Gastroesophageal sphincter (tissue), 4 donors: ENCODE results near the gene TNFAIP8L1. TPM values are rescaled to one million over a fixed set of nuclear protein-coding genes. Genes with fewer than 3 reads are reported as not detected.

ENCODE experiments used
- ATAC-seq: fragments of 150-250 bp; one replicate; pipeline ENCODE4 v1.9.1; 2016; ENCODE audit warnings: mild to moderate bottlenecking, moderate library complexity
- H3K27ac ChIP-seq, 4 donors: fragments of 200-600 bp; sonication (generic) in 3 of 4; 1 replicate in 3 of 4; 2 replicates in 1 of 4; pipeline ENCODE4 v1.5.1; 2016 to 2019
- H3K27me3 ChIP-seq: fragments of 200-600 bp; sonication (generic); one replicate; pipeline ENCODE4 v1.5.1; 2019
- H3K36me3 ChIP-seq, 2 donors: fragments of 200-600 bp; sonication (generic); one replicate each; pipeline ENCODE4 v1.5.1; 2019; ENCODE audit warnings: control low read depth in 1 of 2
- H3K4me1 ChIP-seq, 3 donors: fragments of 200-600 bp; sonication (generic); 1 replicate in 2 of 3; 2 replicates in 1 of 3; pipeline ENCODE4 v1.5.1; 2016 to 2019; ENCODE audit warnings: control low read depth in 2 of 3
- H3K4me3 ChIP-seq, 2 donors: fragments of 200-600 bp; sonication (generic); one replicate each; pipeline ENCODE4 v1.5.1; 2019; ENCODE audit warnings: mild to moderate bottlenecking in 1 of 2, moderate library complexity in 1 of 2
- H3K9me3 ChIP-seq, 3 donors: fragments of 200-600 bp; sonication (generic); one replicate each; pipeline ENCODE4 v1.5.1; 2017 to 2019; ENCODE audit warnings: control low read depth in 2 of 3
- CTCF ChIP-seq, 4 experiments: fragments of 200-600 bp in 2 of 4; fragments of 450-650 bp in 2 of 4; sonication (generic) in 1 of 4; IDR thresholded peaks; one replicate each; pipeline ENCODE4 v1.5.1; 2017 to 2019; ENCODE audit warnings: antibody characterized with exemption in 4 of 4, mild to moderate bottlenecking in 2 of 4, moderate library complexity in 2 of 4
- EP300 ChIP-seq: sonication (generic); formaldehyde crosslinking; IDR thresholded peaks from one replicate; pipeline ENCODE4 v1.6.1; 2017; ENCODE audit warnings: antibody characterized with exemption, mild to moderate bottlenecking
- POLR2A ChIP-seq, 2 donors: fragments of 450-650 bp; IDR thresholded peaks; one replicate each; pipeline ENCODE4 v1.6.1; 2017; ENCODE audit warnings: antibody characterized with exemption in 2 of 2, mild to moderate bottlenecking in 2 of 2, moderate library complexity in 1 of 2
- POLR2AphosphoS5 ChIP-seq: sonication (generic); formaldehyde crosslinking; IDR thresholded peaks from one replicate; pipeline ENCODE4 v1.6.1; 2017; ENCODE audit warnings: antibody characterized with exemption
- WGBS, 2 donors: methylation state at CpG; one replicate each; pipeline ENCODE4 v1.1.5; 2018; ENCODE audit warnings: low coverage in 1 of 2; 5-methylcytosine and 5-hydroxymethylcytosine counted together
- total RNA-seq, 4 donors: library from RNA; depleted of rRNA; stranded (reverse); fragments of >200 nt; gene quantifications; one replicate each; pipeline ENCODE4 v1.1.0, GENCODE V29; 2016

TNFAIP8L1 gene
- total RNA-seq, 4 donors from 2014 or later = 5.8 to 16.4 (median 7.0) TPM

DNA sequence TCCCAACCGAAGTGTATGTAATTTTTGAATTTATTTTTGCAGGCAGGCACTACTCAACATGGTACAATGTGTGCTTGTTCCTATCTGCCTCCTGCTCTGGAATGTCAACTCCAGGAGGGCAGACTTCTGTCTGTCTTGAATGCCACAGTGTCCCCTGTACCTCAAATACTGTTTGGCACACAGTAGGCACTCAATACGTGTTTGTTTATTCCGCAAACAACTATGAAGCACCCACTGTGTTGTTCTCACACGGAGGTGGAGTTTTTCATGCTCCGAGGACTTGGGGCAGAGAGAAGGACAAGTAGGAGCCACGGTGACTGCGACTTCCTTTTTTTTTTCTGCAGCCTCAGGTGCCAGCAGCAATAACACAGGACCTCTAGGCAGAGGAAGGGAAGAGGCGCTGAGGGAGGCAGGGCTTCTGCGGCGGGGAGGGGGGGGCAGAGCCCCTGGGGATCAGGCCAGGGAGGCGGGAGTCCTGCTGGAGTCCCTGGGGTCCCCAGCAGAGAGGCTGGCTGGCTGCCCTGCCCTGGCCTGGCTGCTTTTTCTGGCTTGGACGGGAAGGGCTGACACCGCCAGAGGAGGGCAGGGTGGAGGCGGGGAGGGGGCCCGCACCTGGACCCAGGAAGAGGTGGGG is 29.3 kb upstream of the TNFAIP8L1 start:
- Histone ChIP-seq H3K9me3 (no peaks in the 10 kb centered on the region), H3K4me3 (no peak overlapping the region), H3K36me3 (no peaks in the 10 kb centered on the region), H3K4me1 (peaks cover 0 to 15% (median 4%) of the 10 kb centered on the region in 3 donors), H3K27ac (no peak overlapping the region), H3K27me3 (peaks cover 48% of the 10 kb centered on the region)
- no peak for TF ChIP-seq POLR2AphosphoS5
- no peak for TF ChIP-seq POLR2A (IDR thresholded peaks at IDR 0.05)
- TF ChIP-seq CTCF (IDR thresholded peaks at IDR 0.05) = no peak
- no peak for TF ChIP-seq EP300
- WGBS, 2 donors = 15 to 17% methylated on average over 6 to 7 of the region's 15 CpGs
- ATAC-seq = no peak

DNA sequence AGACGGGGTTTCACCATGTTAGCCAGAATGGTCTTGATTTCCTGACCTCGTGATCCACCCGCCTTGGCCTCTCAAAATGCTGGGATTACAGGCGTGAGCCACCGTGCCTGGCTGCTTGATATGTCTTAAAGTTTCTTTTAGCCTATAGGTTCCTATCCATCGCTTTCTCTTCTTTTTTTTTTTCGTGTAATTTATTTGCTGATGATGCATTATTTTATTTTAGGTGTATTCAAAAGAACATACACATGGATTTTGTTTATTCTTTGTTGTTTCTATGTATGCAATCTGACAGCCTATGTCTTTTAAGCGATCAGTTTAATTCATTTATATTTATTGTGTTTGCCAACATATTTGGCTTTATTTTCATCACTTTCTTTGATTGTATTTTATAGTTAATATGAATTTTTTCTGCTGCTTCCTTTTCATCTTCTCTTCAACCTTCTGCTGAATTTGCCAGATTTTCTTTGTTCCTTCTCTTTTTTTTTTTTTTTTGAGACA is 26.0 kb upstream of the TNFAIP8L1 start:
- no peaks in the 10 kb centered on the region for H3K9me3 ChIP-seq
- WGBS, 2 donors = 83% methylated on average over 8 of the region's 8 CpGs; no CpG with 5 or more reads in 1 of the 2 donors
- H3K4me1 ChIP-seq = peaks cover 0 to 8% (median 0%) of the 10 kb centered on the region in 3 donors
- H3K36me3 ChIP-seq = no peaks in the 10 kb centered on the region
- peaks cover 22% of the 10 kb centered on the region for H3K27me3 ChIP-seq
- TF ChIP-seq POLR2AphosphoS5 = no peak
- no peak overlapping the region for H3K27ac ChIP-seq
- no peak overlapping the region for H3K4me3 ChIP-seq
- no peak for ATAC-seq

GRCh38 chr19:4618019-4618418 is 21.3 kb upstream of the TNFAIP8L1 start:
- no peak overlapping the region for H3K4me3 ChIP-seq
- no peak overlapping the region for H3K27ac ChIP-seq
- H3K9me3 ChIP-seq = no peaks in the 10 kb centered on the region
- no peaks in the 10 kb centered on the region for H3K4me1 ChIP-seq
- no peak for TF ChIP-seq POLR2AphosphoS5
- TF ChIP-seq EP300 = no peak
- no peak for TF ChIP-seq POLR2A (IDR thresholded peaks at IDR 0.05)
- no peak for TF ChIP-seq CTCF (IDR thresholded peaks at IDR 0.05)
- WGBS, 2 donors = 35% methylated on average over 4 to 6 of the region's 6 CpGs
- peaks cover 40% of the 10 kb centered on the region for H3K27me3 ChIP-seq
- ATAC-seq = no peak
- H3K36me3 ChIP-seq = no peaks in the 10 kb centered on the region

GRCh38 chr19:4619668-4620294 is 19.5 kb upstream of the TNFAIP8L1 start:
- no CpG with 5 or more reads among the region's 17 CpGs for WGBS, 2 donors
- no peaks in the 10 kb centered on the region for H3K4me1 ChIP-seq
- TF ChIP-seq EP300 (no peak), POLR2A (IDR thresholded peaks at IDR 0.05) (no peak), CTCF (IDR thresholded peaks at IDR 0.05) (no peak), POLR2AphosphoS5 (no peak)
- no peak for ATAC-seq
- H3K27ac ChIP-seq = no peak overlapping the region
- H3K27me3 ChIP-seq = peaks cover 54% of the 10 kb centered on the region
- H3K4me3 ChIP-seq = no peak overlapping the region
- no peaks in the 10 kb centered on the region for H3K9me3 ChIP-seq
- H3K36me3 ChIP-seq = no peaks in the 10 kb centered on the region

GRCh38 chr19:4620675-4621074 is 18.6 kb upstream of the TNFAIP8L1 start:
- Histone ChIP-seq H3K4me1 (no peaks in the 10 kb centered on the region), H3K4me3 (no peak overlapping the region), H3K9me3 (no peaks in the 10 kb centered on the region), H3K36me3 (no peaks in the 10 kb centered on the region), H3K27me3 (peaks cover 55% of the 10 kb centered on the region), H3K27ac (no peak overlapping the region)
- no peak for TF ChIP-seq POLR2AphosphoS5
- no peak for TF ChIP-seq EP300
- no peak for TF ChIP-seq CTCF (IDR thresholded peaks at IDR 0.05)
- TF ChIP-seq POLR2A (IDR thresholded peaks at IDR 0.05) = no peak
- ATAC-seq = no peak
- 28 to 39% methylated on average over 2 of the region's 2 CpGs for WGBS, 2 donors
